Ishikawa (cell line): ENCODE measurements around the gene GARIN5B.

Experiments used
- CEBPB ChIP-seq: IDR thresholded peaks from 2 replicates; pipeline ENCODE4 v1.6.1; 2012
- CREB1 ChIP-seq: IDR thresholded peaks from 2 replicates; pipeline ENCODE4 v1.6.1; 2012; ENCODE audit warnings: low read depth
- EP300 ChIP-seq: IDR thresholded peaks from 2 replicates; pipeline ENCODE4 v1.6.1; 2012; ENCODE audit warnings: borderline replicate concordance
- RAD21 ChIP-seq: IDR thresholded peaks from 2 replicates; pipeline ENCODE4 v1.6.1; 2012; ENCODE audit warnings: low read depth
- TAF1 ChIP-seq: IDR thresholded peaks from 2 replicates; pipeline ENCODE4 v1.6.1; 2012; ENCODE audit warnings: low read depth, mild to moderate bottlenecking
- YY1 ChIP-seq: IDR thresholded peaks from 2 replicates; pipeline ENCODE4 v1.6.1; 2012; ENCODE audit warnings: low read depth
- TF ChIP-seq, protein P1 (sequence below): IDR thresholded peaks from 2 replicates; pipeline ENCODE4 v1.6.1; 2012
- TF ChIP-seq, protein P2 (sequence below): IDR thresholded peaks from 2 replicates; pipeline ENCODE4 v1.6.1; 2012; ENCODE audit warnings: low read depth, mild to moderate bottlenecking

DNA sequence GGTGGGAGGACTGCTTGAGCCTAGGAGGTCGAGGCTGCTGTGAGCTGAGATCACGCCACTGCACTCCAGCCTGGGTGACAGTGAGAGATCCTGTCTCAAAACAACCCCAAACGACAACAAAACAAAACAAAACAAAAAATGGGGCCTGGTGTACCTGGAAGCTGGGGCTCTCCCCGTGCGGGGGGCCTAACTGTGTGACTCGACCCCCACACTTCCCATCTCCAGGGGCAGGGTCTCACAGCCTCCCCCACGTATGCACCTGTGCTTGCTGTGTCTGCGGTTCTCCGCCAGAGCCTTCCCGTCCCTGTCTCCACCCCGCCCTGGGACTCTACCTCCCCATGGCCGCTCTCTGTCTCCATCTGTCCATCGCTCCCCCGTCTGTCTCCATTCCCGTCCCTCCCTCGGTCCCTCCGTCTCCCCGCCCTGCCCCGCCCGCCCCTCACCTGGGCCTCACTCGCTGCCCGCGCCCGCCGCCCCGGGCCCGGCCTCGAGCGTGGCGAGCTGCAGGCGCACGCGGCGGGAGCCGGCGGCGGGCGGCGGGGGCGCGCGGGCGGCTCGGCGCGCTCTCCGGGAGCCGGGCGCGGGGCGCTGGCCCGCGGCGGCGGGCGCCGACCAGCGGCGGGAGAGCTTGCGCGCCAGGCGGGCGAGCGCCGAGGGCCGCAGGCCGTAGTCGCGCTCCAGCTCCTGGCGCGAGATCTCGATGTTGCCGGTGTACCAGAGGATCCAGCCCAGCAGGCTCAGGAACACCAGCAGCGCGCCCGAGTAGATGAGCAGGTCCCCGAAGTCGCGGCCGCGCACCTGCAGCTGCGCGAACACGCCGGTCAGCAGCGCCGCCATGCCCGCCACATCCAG is 20.4 kb upstream of the GARIN5B start:
- no peak for TF ChIP-seq EP300
- no peak for TF ChIP-seq CEBPB
- peak; percentile 13; the same call in 1 of the 2 replicates for TF ChIP-seq TAF1
- TF ChIP-seq RAD21: no peak
- TF ChIP-seq, protein P1, sequence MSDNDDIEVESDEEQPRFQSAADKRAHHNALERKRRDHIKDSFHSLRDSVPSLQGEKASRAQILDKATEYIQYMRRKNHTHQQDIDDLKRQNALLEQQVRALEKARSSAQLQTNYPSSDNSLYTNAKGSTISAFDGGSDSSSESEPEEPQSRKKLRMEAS: peak; percentile 51
- no peak for TF ChIP-seq CREB1
- TF ChIP-seq, protein P2, sequence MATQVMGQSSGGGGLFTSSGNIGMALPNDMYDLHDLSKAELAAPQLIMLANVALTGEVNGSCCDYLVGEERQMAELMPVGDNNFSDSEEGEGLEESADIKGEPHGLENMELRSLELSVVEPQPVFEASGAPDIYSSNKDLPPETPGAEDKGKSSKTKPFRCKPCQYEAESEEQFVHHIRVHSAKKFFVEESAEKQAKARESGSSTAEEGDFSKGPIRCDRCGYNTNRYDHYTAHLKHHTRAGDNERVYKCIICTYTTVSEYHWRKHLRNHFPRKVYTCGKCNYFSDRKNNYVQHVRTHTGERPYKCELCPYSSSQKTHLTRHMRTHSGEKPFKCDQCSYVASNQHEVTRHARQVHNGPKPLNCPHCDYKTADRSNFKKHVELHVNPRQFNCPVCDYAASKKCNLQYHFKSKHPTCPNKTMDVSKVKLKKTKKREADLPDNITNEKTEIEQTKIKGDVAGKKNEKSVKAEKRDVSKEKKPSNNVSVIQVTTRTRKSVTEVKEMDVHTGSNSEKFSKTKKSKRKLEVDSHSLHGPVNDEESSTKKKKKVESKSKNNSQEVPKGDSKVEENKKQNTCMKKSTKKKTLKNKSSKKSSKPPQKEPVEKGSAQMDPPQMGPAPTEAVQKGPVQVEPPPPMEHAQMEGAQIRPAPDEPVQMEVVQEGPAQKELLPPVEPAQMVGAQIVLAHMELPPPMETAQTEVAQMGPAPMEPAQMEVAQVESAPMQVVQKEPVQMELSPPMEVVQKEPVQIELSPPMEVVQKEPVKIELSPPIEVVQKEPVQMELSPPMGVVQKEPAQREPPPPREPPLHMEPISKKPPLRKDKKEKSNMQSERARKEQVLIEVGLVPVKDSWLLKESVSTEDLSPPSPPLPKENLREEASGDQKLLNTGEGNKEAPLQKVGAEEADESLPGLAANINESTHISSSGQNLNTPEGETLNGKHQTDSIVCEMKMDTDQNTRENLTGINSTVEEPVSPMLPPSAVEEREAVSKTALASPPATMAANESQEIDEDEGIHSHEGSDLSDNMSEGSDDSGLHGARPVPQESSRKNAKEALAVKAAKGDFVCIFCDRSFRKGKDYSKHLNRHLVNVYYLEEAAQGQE: no peak
- no peak for TF ChIP-seq YY1
